Calu3 (cell line): ENCODE data around the gene RBM15B. TPM values are rescaled to one million over a fixed set of nuclear protein-coding genes. Genes with fewer than 3 reads are reported as not detected.

ENCODE experiments used
- BruUV-seq: library from RNA; stranded (reverse); fragments of 400-500 nt; replicated peaks from 2 replicates; lab custom pipeline; 2021; lab: Mats Ljungman, UMichigan
- CTCF ChIA-PET: fragments of 300-600 bp; sonication (Branson Sonifier 250); formaldehyde crosslinking; loops from one replicate; lab custom pipeline; 2022; ENCODE audit warnings: antibody characterized with exemption; lab: Charles Lee
- DNase-seq: peaks from one replicate; pipeline ENCODE4 v3.0.0; 2022
- H3K27ac Mint-ChIP-seq: one replicate; pipeline ENCODE4 v1.8.0; 2022; ENCODE audit warnings: mixed read lengths; ENCODE audit not compliant: unreplicated experiment
- H3K27me3 Mint-ChIP-seq: one replicate; pipeline ENCODE4 v1.8.0; 2022; ENCODE audit warnings: mixed read lengths; ENCODE audit not compliant: unreplicated experiment
- H3K36me3 Mint-ChIP-seq: one replicate; pipeline ENCODE4 v1.8.0; 2022; ENCODE audit warnings: mild to moderate bottlenecking, moderate library complexity, mixed read lengths; ENCODE audit not compliant: insufficient read depth, unreplicated experiment
- H3K4me1 Mint-ChIP-seq: one replicate; pipeline ENCODE4 v1.8.0; 2022; ENCODE audit warnings: mild to moderate bottlenecking, low read depth, mixed read lengths; ENCODE audit not compliant: unreplicated experiment
- H3K4me3 Mint-ChIP-seq: one replicate; pipeline ENCODE4 v1.8.0; 2022; ENCODE audit warnings: mild to moderate bottlenecking, low read depth, moderate library complexity, mixed read lengths; ENCODE audit not compliant: unreplicated experiment
- H3K9me3 Mint-ChIP-seq: one replicate; pipeline ENCODE4 v1.8.0; 2022; ENCODE audit warnings: low read depth, mixed read lengths; ENCODE audit not compliant: unreplicated experiment
- intact Hi-C: fragments of 100-400 bp; cut with micrococcal nuclease; formaldehyde crosslinking; loops from one replicate; pipeline ENCODE4 v1.10.0; 2022; ENCODE audit not compliant: unreplicated experiment
- total RNA-seq: library from RNA; stranded (reverse); gene quantifications from 2 replicates; pipeline ENCODE4 v1.2.3, GENCODE V29; 2022
- TF ChIP-seq, protein P1 (sequence below): fragments of 200-600 bp; IDR thresholded peaks from one replicate; pipeline ENCODE4 v1.8.0; 2022; ENCODE audit warnings: antibody characterized with exemption; ENCODE audit not compliant: unreplicated experiment

Gene RBM15B
- total RNA-seq, 1 experiment from 2014 or later: 43.8 TPM

DNA sequence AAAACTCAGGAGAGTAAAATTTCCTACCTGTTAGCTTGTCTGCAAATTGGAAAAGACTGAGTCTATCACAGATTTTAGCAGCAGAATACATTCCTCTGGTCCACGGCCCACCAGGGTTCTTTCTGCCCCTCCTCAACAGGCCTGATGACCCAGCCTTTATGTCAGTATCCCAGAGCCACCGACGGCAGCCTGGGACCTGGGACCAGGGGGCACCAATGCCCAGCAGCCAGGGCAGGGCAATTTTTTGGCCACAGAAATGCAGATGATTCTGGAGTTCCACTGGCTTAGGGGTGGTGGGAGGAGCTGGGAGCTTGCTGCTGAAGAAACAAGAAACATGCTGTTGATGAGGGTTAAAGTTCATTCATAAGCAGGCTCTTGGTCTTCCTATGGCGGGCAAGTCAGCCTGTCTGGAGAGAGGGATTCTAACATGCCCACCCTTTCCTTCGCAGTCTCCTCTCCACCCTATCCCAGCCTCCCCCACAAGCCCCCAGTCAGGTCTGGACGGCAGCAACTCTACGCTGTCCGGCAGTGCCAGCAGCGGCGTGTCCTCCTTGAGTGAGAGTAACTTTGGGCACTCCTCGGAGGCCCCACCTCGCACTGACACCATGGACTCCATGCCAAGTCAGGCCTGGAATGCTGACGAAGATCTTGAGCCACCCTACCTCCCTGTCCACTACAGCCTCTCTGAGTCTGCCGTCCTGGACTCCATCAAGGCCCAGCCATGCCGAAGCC lies 10.3 kb upstream of the RBM15B start:
- H3K4me3 Mint-ChIP-seq: no peak overlapping the region
- no peaks in the 10 kb centered on the region for H3K9me3 Mint-ChIP-seq
- CTCF ChIA-PET: interaction anchor here (0.6 to 0.7 kb wide), 2 partner anchors 8 to 726 kb away, joined by 4 to 7 read pairs; no protein-coding TSS in a partner anchor
- no TSS peak for BruUV-seq
- peaks cover 39% of the 10 kb centered on the region for H3K27me3 Mint-ChIP-seq
- no peak overlapping the region for H3K27ac Mint-ChIP-seq
- no peak for DNase-seq
- TF ChIP-seq, protein P1, sequence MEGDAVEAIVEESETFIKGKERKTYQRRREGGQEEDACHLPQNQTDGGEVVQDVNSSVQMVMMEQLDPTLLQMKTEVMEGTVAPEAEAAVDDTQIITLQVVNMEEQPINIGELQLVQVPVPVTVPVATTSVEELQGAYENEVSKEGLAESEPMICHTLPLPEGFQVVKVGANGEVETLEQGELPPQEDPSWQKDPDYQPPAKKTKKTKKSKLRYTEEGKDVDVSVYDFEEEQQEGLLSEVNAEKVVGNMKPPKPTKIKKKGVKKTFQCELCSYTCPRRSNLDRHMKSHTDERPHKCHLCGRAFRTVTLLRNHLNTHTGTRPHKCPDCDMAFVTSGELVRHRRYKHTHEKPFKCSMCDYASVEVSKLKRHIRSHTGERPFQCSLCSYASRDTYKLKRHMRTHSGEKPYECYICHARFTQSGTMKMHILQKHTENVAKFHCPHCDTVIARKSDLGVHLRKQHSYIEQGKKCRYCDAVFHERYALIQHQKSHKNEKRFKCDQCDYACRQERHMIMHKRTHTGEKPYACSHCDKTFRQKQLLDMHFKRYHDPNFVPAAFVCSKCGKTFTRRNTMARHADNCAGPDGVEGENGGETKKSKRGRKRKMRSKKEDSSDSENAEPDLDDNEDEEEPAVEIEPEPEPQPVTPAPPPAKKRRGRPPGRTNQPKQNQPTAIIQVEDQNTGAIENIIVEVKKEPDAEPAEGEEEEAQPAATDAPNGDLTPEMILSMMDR: no peak
- intact Hi-C loops: no loop called here
- H3K36me3 Mint-ChIP-seq: peaks cover 20% of the 10 kb centered on the region
- no peaks in the 10 kb centered on the region for H3K4me1 Mint-ChIP-seq

DNA sequence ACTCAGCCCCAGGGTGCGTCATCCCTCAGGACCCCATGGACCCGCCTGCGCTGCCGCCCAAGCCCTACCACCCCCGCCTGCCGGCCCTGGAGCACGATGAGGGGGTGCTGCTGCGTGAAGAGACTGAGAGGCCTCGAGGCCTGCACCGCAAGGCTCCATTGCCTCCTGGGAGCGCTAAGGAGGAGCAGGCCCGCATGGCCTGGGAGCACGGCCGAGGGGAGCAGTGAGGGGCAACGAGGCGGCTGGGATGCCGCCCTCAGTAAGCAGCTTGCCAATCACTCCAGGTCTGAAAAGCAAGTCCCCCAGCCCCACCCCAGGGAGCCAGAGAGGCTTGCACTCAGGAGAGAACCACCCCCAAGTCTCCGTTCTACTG lies 9.8 kb upstream of the RBM15B start:
- TF ChIP-seq, protein P1: no peak
- intact Hi-C loops: no loop called here
- H3K9me3 Mint-ChIP-seq: no peaks in the 10 kb centered on the region
- H3K27me3 Mint-ChIP-seq: peaks cover 34% of the 10 kb centered on the region
- no TSS peak for BruUV-seq
- H3K27ac Mint-ChIP-seq: no peak overlapping the region
- H3K4me3 Mint-ChIP-seq: no peak overlapping the region
- peaks cover 2% of the 10 kb centered on the region for H3K4me1 Mint-ChIP-seq
- DNase-seq: no peak
- peaks cover 26% of the 10 kb centered on the region for H3K36me3 Mint-ChIP-seq
- CTCF ChIA-PET: no interaction called here

DNA sequence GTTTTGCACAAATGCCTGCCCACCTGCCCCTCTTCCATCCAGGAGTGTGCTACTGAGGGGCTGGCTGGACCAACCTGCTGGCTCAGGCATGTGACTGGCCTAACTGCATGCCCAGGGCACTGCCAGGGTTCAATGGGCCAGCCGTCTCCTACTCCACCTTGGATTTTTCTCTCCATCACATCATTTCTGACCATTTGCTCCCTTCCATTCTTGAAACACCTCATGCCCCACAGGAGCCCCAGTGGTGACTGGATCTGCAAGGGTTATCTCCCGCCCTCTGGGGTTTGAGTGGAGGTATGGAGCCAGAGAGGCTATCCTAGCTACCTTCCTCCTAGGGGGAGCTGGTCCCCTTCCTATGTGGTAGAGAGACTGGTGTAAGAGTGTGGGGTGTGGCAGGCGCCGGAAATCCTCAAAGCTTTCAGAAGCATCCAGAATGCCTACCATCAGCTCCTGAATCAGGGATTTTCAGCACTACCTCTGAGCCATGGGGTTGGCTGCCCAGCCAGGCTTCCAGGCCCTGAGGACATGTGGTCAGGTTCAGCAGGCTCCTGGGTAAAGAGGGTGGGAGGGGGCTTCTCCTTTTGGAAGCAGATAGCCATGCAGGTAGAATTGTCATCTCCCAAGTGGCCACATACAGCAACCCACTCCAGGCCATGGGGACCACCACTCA lies 8.9 kb upstream of the RBM15B start:
- Mint-ChIP-seq H3K27ac (no peak overlapping the region), H3K27me3 (peaks cover 25% of the 10 kb centered on the region), H3K4me3 (no peak overlapping the region), H3K9me3 (no peaks in the 10 kb centered on the region), H3K36me3 (peaks cover 35% of the 10 kb centered on the region), H3K4me1 (peaks cover 7% of the 10 kb centered on the region)
- CTCF ChIA-PET: no interaction called here
- BruUV-seq: no TSS peak
- TF ChIP-seq, protein P1: no peak
- DNase-seq: no peak
- intact Hi-C loops: no loop called here

GRCh38 chr3:51382947-51383578 lies 8.0 kb upstream of the RBM15B start:
- Mint-ChIP-seq H3K9me3 (no peaks in the 10 kb centered on the region), H3K4me3 (peak overlapping the region; percentile 93), H3K4me1 (peaks cover 15% of the 10 kb centered on the region), H3K36me3 (peaks cover 43% of the 10 kb centered on the region), H3K27me3 (peaks cover 17% of the 10 kb centered on the region), H3K27ac (peak overlapping the region; percentile 99)
- CTCF ChIA-PET: no interaction called here
- no TSS peak for BruUV-seq
- intact Hi-C loops: no loop called here
- TF ChIP-seq, protein P1: no peak
- DNase-seq: no peak
